OCI-LY1 (cell line): ENCODE measurements around the gene RPS3.

Experiments used
- CTCF ChIP-seq: fragments of 200-600 bp; sonication (generic), shearing (Covaris generic); IDR thresholded peaks from 2 replicates; pipeline ENCODE4 v1.5.1; 2017; ENCODE audit warnings: mild to moderate bottlenecking, antibody characterized with exemption, low read length, moderate library complexity, mixed read lengths
- EZH2 ChIP-seq: fragments of 200-600 bp; sonication (generic), shearing (Covaris generic); IDR thresholded peaks from 2 replicates; pipeline ENCODE4 v1.8.0; 2017; ENCODE audit warnings: borderline replicate concordance, mixed run types, mild to moderate bottlenecking, antibody characterized with exemption, low read length, moderate library complexity, mixed read lengths

GRCh38 chr11:75440960-75441803 lies 41.9 kb downstream of the RPS3 start:
- TF ChIP-seq EZH2 (no peak), CTCF (no peak)
